CD14-positive monocyte (primary cell): ENCODE results near the gene TRAF3IP3. TPM values are rescaled to one million over a fixed set of nuclear protein-coding genes. Genes with fewer than 3 reads are reported as not detected.

Source experiments
- DNase-seq, 3 donors: peaks; one replicate each; pipeline ENCODE4 v3.0.0-alpha.2; 2011 to 2022
- H2AFZ ChIP-seq: 2 replicates; pipeline ENCODE4 v1.6.0; 2012; ENCODE audit warnings: mild to moderate bottlenecking, low read depth, low read length, inconsistent platforms; ENCODE audit not compliant: insufficient read depth, poor library complexity, severe bottlenecking
- H3K27ac ChIP-seq, 2 donors: 1 replicate in 1 of 2; 2 replicates in 1 of 2; pipeline ENCODE4 v1.5.1; 2012 to 2013; ENCODE audit warnings: low read length in 2 of 2, control low read depth in 1 of 2, inconsistent platforms in 1 of 2, low read depth in 1 of 2, mild to moderate bottlenecking in 1 of 2
- H3K27me3 ChIP-seq, 2 donors: one replicate each; pipeline versions ENCODE4 v1.6.0 to v1.6.1; 2011 to 2013; ENCODE audit warnings: low read length in 2 of 2; ENCODE audit not compliant: control insufficient read depth in 2 of 2, insufficient read depth in 2 of 2
- H3K36me3 ChIP-seq, 2 donors: replicated peaks in 1 of 2; 1 replicate in 1 of 2; 2 replicates in 1 of 2; pipeline versions ENCODE4 v1.5.1 to v1.6.1; 2012 to 2013; ENCODE audit warnings: low read length in 2 of 2, control low read depth in 1 of 2, inconsistent platforms in 1 of 2, mild to moderate bottlenecking in 1 of 2; ENCODE audit not compliant: insufficient read depth in 2 of 2, control insufficient read depth in 1 of 2
- H3K4me1 ChIP-seq, 2 donors: 1 replicate in 1 of 2; 2 replicates in 1 of 2; pipeline versions ENCODE4 v1.5.1 to v1.6.1; 2012 to 2013; ENCODE audit warnings: low read length in 2 of 2, control low read depth in 1 of 2, inconsistent platforms in 1 of 2, mild to moderate bottlenecking in 1 of 2, moderate library complexity in 1 of 2; ENCODE audit not compliant: insufficient read depth in 2 of 2, control insufficient read depth in 1 of 2
- H3K4me2 ChIP-seq: replicated peaks from 2 replicates; pipeline ENCODE3; 2012; ENCODE audit warnings: low read length, moderate library complexity, mild to moderate bottlenecking; ENCODE audit not compliant: poor library complexity, severe bottlenecking; ENCODE audit errors: extremely low read depth
- H3K4me3 ChIP-seq, 3 experiments: fragments of 200-600 bp in 1 of 3; sonication (generic) in 1 of 3; replicated peaks in 1 of 3; 1 replicate in 2 of 3; 2 replicates in 1 of 3; pipeline ENCODE4 v1.5.1; 2011 to 2013; ENCODE audit warnings: low read length in 3 of 3, mild to moderate bottlenecking in 3 of 3, control low read depth in 2 of 3, low read depth in 2 of 3, inconsistent platforms in 1 of 3, moderate library complexity in 1 of 3
- H3K79me2 ChIP-seq: 2 replicates; pipeline ENCODE4 v1.6.0; 2012; ENCODE audit warnings: mild to moderate bottlenecking, control low read depth, inconsistent platforms, low read length, moderate library complexity; ENCODE audit not compliant: insufficient read depth
- H3K9ac ChIP-seq: 2 replicates; pipeline ENCODE4 v1.6.0; 2017; ENCODE audit warnings: low read length, mild to moderate bottlenecking; ENCODE audit not compliant: insufficient read depth, poor library complexity, severe bottlenecking
- H3K9me3 ChIP-seq, 2 donors: replicated peaks in 1 of 2; 1 replicate in 1 of 2; 2 replicates in 1 of 2; pipeline versions ENCODE4 v1.5.1 to v1.6.1; 2012 to 2013; ENCODE audit warnings: low read length in 2 of 2, control low read depth in 1 of 2; ENCODE audit not compliant: control insufficient read depth in 1 of 2, insufficient read depth in 1 of 2
- H4K20me1 ChIP-seq: 2 replicates; pipeline ENCODE4 v1.6.0; 2012; ENCODE audit warnings: mild to moderate bottlenecking, low read length, control low read depth, moderate library complexity; ENCODE audit not compliant: insufficient read depth
- H3K27ac Mint-ChIP-seq, 7 donors: one replicate each; pipeline ENCODE4 v1.8.0; 2020; ENCODE audit warnings: mild to moderate bottlenecking in 7 of 7, mixed read lengths in 7 of 7, moderate library complexity in 6 of 7, inconsistent platforms in 2 of 7
- H3K27me3 Mint-ChIP-seq, 3 donors: one replicate each; pipeline ENCODE4 v1.8.0; 2021 to 2022; ENCODE audit warnings: low read depth in 3 of 3, mild to moderate bottlenecking in 3 of 3, mixed read lengths in 3 of 3, moderate library complexity in 3 of 3, inconsistent platforms in 1 of 3
- H3K36me3 Mint-ChIP-seq, 2 donors: one replicate each; pipeline ENCODE4 v1.8.0; 2020; ENCODE audit warnings: mixed read lengths in 2 of 2, inconsistent platforms in 1 of 2, mild to moderate bottlenecking in 1 of 2
- H3K4me1 Mint-ChIP-seq: one replicate; pipeline ENCODE4 v1.8.0; 2020; ENCODE audit warnings: mild to moderate bottlenecking, mixed read lengths
- H3K4me3 Mint-ChIP-seq, 2 donors: one replicate each; pipeline ENCODE4 v1.8.0; 2020; ENCODE audit warnings: mild to moderate bottlenecking in 2 of 2, mixed read lengths in 2 of 2, moderate library complexity in 1 of 2
- H3K9me3 Mint-ChIP-seq, 7 donors: one replicate each; pipeline ENCODE4 v1.8.0; 2020 to 2022; ENCODE audit warnings: mixed read lengths in 7 of 7, mild to moderate bottlenecking in 6 of 7, moderate library complexity in 6 of 7, inconsistent platforms in 2 of 7
- CTCF ChIP-seq: fragments of 200-600 bp; IDR thresholded peaks from one replicate; pipeline ENCODE4 v1.8.0; 2022; ENCODE audit warnings: antibody characterized with exemption, mild to moderate bottlenecking
- WGBS: methylation state at CpG from one replicate; pipeline ENCODE4 v1.1.5; 2013; ENCODE audit warnings: missing lambda C conversion rate; ENCODE audit not compliant: insufficient coverage; 5-methylcytosine and 5-hydroxymethylcytosine counted together
- intact Hi-C, 2 donors: fragments of 100-400 bp; cut with micrococcal nuclease; formaldehyde crosslinking; loops; one replicate each; pipeline versions ENCODE4 v1.15.0 to v1.15.1; 2023
- polyA plus RNA-seq, 3 donors: library from polyadenylated mRNA; depleted of rRNA in 1 of 3; unstranded in 2 of 3; stranded (reverse) in 1 of 3; fragments of 300-500 nt in 2 of 3; fragments of >200 nt in 1 of 3; fragmentation: Illumina TruSeq in 2 of 3; gene quantifications; 1 replicate in 2 of 3; 2 replicates in 1 of 3; pipeline ENCODE4 v1.2.3, GENCODE V29; 2012 to 2021

TRAF3IP3 gene
- polyA plus RNA-seq, 3 donors: 89.3 to 266 (median 111) TPM

GRCh38 chr1:209710093-209710492 lies 45.8 kb upstream of the TRAF3IP3 start:
- peaks cover under 1 to 3% of the 10 kb centered on the region in 2 donors for H3K4me1 ChIP-seq
- no peaks in the 10 kb centered on the region for H4K20me1 ChIP-seq
- no peak for DNase-seq
- H3K9me3 ChIP-seq: no peaks in the 10 kb centered on the region
- H3K36me3 ChIP-seq: no peaks in the 10 kb centered on the region
- Mint-ChIP-seq H3K36me3 (peaks cover 0 to 4% of the 10 kb centered on the region in 2 donors), H3K27me3 (peaks cover 0 to 6% (median 2%) of the 10 kb centered on the region in 3 donors), H3K4me3 (no peak overlapping the region), H3K9me3 (no peaks in the 10 kb centered on the region), H3K4me1 (peaks cover 1% of the 10 kb centered on the region), H3K27ac (peak overlapping the region in 1 of 7 donors; percentile 2)
- intact Hi-C loops: no loop called here
- no peak overlapping the region for H3K4me2 ChIP-seq
- no peak overlapping the region for H3K27ac ChIP-seq
- no peaks in the 10 kb centered on the region for H3K79me2 ChIP-seq
- H2AFZ ChIP-seq: no peak overlapping the region
- H3K9ac ChIP-seq: no peak overlapping the region
- no peaks in the 10 kb centered on the region for H3K27me3 ChIP-seq
- no CpG with 5 or more reads among the region's 2 CpGs for WGBS
- H3K4me3 ChIP-seq: no peak overlapping the region
- TF ChIP-seq CTCF: no peak

- peaks cover 3% of the 10 kb centered on the region for H3K4me1 Mint-ChIP-seq
- H3K27ac Mint-ChIP-seq: no peak overlapping the region
- 77% methylated on average over 2 of the region's 3 CpGs for WGBS
- Histone ChIP-seq H3K27ac (no peak overlapping the region), H3K36me3 (no peaks in the 10 kb centered on the region), H3K9ac (no peak overlapping the region), H3K4me1 (no peaks in the 10 kb centered on the region), H3K4me2 (no peak overlapping the region), H2AFZ (no peak overlapping the region), H4K20me1 (no peaks in the 10 kb centered on the region), H3K27me3 (no peaks in the 10 kb centered on the region), H3K79me2 (no peaks in the 10 kb centered on the region), H3K4me3 (no peak overlapping the region), H3K9me3 (no peaks in the 10 kb centered on the region)
- no peak for DNase-seq
- peaks cover 0 to 6% (median 2%) of the 10 kb centered on the region in 3 donors for H3K27me3 Mint-ChIP-seq
- intact Hi-C loops: no loop called here
- TF ChIP-seq CTCF: no peak
- H3K9me3 Mint-ChIP-seq: no peaks in the 10 kb centered on the region
- H3K36me3 Mint-ChIP-seq: peaks cover 0 to 4% of the 10 kb centered on the region in 2 donors
- no peak overlapping the region for H3K4me3 Mint-ChIP-seq
These were observed 45.0 kb upstream of the TRAF3IP3 start for GRCh38 chr1:209710847-209711246.
